Body of pancreas (tissue), 4 donors: ENCODE measurements around the gene MPHOSPH6. TPM values are rescaled to one million over a fixed set of nuclear protein-coding genes. Genes with fewer than 3 reads are reported as not detected.

ENCODE experiments used
- ATAC-seq: fragments of 150-250 bp; one replicate; pipeline ENCODE4 v1.9.1; 2016
- DNase-seq, 4 donors: peaks; one replicate each; pipeline ENCODE4 v3.0.0-alpha.2; 2019
- H3K27ac ChIP-seq, 4 donors: fragments of 200-600 bp; sonication (generic); 1 replicate in 3 of 4; 2 replicates in 1 of 4; pipeline versions ENCODE4 v1.5.1 to v1.6.1; 2016 to 2019; ENCODE audit warnings: mild to moderate bottlenecking in 1 of 4, mixed read lengths in 1 of 4, moderate library complexity in 1 of 4
- H3K27me3 ChIP-seq, 2 donors: fragments of 200-600 bp; sonication (generic); one replicate each; pipeline ENCODE4 v1.6.0; 2016; ENCODE audit warnings: mild to moderate bottlenecking in 1 of 2
- H3K36me3 ChIP-seq, 2 donors: fragments of 200-600 bp; sonication (generic); replicated peaks in 1 of 2; 2 replicates each; pipeline ENCODE4 v1.5.1; 2016; ENCODE audit warnings: low read depth in 2 of 2; ENCODE audit not compliant: insufficient read depth in 1 of 2
- H3K4me1 ChIP-seq: fragments of 200-600 bp; sonication (generic); one replicate; pipeline ENCODE4 v1.6.0; 2016
- H3K4me3 ChIP-seq, 2 donors: fragments of 200-600 bp; sonication (generic); 1 replicate in 1 of 2; 2 replicates in 1 of 2; pipeline ENCODE4 v1.5.1; 2016 to 2019
- H3K9me3 ChIP-seq, 3 donors: fragments of 200-600 bp; sonication (generic); 1 replicate in 2 of 3; 2 replicates in 1 of 3; pipeline ENCODE4 v1.5.1; 2016
- POLR2A ChIP-seq, 3 donors: fragments of 450-650 bp; IDR thresholded peaks; one replicate each; pipeline ENCODE4 v1.6.1; 2016; ENCODE audit warnings: antibody characterized with exemption in 3 of 3, mild to moderate bottlenecking in 2 of 3
- WGBS, 2 donors: methylation state at CpG; one replicate each; pipeline ENCODE4 v1.1.5; 2017; 5-methylcytosine and 5-hydroxymethylcytosine counted together
- intact Hi-C: fragments of 100-400 bp; cut with DNase I; formaldehyde crosslinking; loops from one replicate; pipeline ENCODE4 v1.15.1; 2023
- total RNA-seq, 2 donors: library from RNA; depleted of rRNA; stranded (reverse); fragments of >200 nt; gene quantifications; one replicate each; pipeline ENCODE4 v1.1.0, GENCODE V29; 2016
- TF ChIP-seq, protein P1 (sequence below), 7 experiments: fragments of 450-650 bp in 4 of 7; fragments of 200-600 bp in 3 of 7; sonication (generic) in 3 of 7; IDR thresholded peaks; one replicate each; pipeline ENCODE4 v1.5.1; 2016 to 2019; ENCODE audit warnings: antibody characterized with exemption in 7 of 7

MPHOSPH6 gene
- total RNA-seq, 2 donors from 2014 or later: 13.5 to 21.0 TPM

DNA sequence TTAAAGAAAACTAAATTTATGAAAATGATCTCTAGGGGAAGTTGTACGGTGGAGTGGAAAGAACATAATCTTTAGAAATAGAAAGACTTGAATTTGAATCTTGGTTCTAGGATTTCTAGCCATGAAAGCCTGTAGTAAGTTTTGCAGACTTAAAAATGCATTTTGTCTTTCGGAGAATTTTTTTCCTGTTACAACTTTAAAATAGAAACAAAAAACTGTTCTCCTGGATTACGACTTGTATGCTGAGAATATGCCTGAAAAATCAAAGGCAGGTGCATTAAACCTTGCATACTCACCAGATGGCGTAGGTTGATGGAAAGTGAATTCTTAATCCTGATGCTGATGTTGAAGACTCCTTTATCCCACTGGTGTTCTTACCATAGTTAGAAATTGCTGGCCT is 7.5 kb upstream of the MPHOSPH6 start:
- ATAC-seq (no peak), DNase-seq (no peak)
- intact Hi-C loops: no loop called here
- no peak overlapping the region for H3K27ac ChIP-seq
- no peaks in the 10 kb centered on the region for H3K27me3 ChIP-seq
- TF ChIP-seq, protein P1, sequence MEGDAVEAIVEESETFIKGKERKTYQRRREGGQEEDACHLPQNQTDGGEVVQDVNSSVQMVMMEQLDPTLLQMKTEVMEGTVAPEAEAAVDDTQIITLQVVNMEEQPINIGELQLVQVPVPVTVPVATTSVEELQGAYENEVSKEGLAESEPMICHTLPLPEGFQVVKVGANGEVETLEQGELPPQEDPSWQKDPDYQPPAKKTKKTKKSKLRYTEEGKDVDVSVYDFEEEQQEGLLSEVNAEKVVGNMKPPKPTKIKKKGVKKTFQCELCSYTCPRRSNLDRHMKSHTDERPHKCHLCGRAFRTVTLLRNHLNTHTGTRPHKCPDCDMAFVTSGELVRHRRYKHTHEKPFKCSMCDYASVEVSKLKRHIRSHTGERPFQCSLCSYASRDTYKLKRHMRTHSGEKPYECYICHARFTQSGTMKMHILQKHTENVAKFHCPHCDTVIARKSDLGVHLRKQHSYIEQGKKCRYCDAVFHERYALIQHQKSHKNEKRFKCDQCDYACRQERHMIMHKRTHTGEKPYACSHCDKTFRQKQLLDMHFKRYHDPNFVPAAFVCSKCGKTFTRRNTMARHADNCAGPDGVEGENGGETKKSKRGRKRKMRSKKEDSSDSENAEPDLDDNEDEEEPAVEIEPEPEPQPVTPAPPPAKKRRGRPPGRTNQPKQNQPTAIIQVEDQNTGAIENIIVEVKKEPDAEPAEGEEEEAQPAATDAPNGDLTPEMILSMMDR (IDR thresholded peaks at IDR 0.05): no peak
- TF ChIP-seq POLR2A (IDR thresholded peaks at IDR 0.05): no peak
- no peaks in the 10 kb centered on the region for H3K36me3 ChIP-seq
- H3K4me1 ChIP-seq: no peaks in the 10 kb centered on the region
- no peaks in the 10 kb centered on the region for H3K9me3 ChIP-seq
- no peak overlapping the region for H3K4me3 ChIP-seq
- WGBS, 2 donors: 81 to 85% methylated on average over 4 of the region's 4 CpGs

DNA sequence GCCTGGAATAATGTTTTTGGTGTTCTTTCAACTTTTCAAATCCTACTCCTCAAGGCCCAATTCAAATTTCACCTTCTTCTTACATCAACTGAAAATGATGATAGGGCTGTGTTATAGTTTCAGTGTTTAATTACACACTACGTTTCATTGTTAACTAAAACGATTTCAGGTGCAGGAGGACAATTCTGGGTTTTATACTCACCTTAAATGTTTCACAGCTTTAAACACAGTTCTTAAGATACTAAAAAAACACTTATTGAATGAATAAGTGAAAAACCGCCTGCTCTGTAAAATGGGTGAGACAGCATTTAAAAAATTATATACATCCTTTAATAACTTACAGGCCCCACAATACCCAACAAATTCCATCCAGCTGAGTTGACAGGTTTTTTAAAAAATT is 6.2 kb upstream of the MPHOSPH6 start:
- no peak for DNase-seq
- ATAC-seq: no peak
- Histone ChIP-seq H3K27ac (no peak overlapping the region), H3K4me1 (no peaks in the 10 kb centered on the region), H3K4me3 (no peak overlapping the region), H3K27me3 (no peaks in the 10 kb centered on the region), H3K36me3 (no peaks in the 10 kb centered on the region), H3K9me3 (no peaks in the 10 kb centered on the region)
- intact Hi-C loops: no loop called here
- TF ChIP-seq, protein P1 (IDR thresholded peaks at IDR 0.05): no peak
- WGBS, 2 donors: 75 to 76% methylated on average over 3 of the region's 3 CpGs

DNA sequence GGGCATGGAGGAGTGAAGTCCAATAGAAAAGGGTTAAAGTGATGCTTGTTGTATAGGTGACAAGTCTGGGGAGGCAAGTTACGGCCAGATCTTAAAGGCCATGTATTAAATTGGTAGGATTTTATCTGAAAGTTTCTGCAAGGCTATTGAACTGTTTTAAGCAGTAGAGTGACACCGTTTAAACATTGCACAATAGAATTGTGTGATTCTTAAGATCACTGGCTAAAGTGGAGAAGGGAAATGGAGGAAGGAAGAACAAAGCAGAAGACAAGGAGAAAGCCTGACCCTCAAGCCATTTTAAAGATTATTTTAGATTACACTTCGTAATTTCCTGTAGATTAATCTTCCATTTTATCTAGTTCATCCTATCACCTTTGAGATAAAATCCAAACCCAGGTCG is 5.6 kb upstream of the MPHOSPH6 start:
- Histone ChIP-seq H3K9me3 (no peaks in the 10 kb centered on the region), H3K36me3 (no peaks in the 10 kb centered on the region), H3K4me1 (peaks cover under 1% of the 10 kb centered on the region), H3K27me3 (no peaks in the 10 kb centered on the region), H3K4me3 (no peak overlapping the region), H3K27ac (no peak overlapping the region)
- ATAC-seq (no peak), DNase-seq (no peak)
- intact Hi-C loops: no loop called here
- 53 to 61% methylated on average over 4 of the region's 4 CpGs for WGBS, 2 donors
- TF ChIP-seq POLR2A (IDR thresholded peaks at IDR 0.05): no peak
- TF ChIP-seq, protein P1 (IDR thresholded peaks at IDR 0.05): no peak

DNA sequence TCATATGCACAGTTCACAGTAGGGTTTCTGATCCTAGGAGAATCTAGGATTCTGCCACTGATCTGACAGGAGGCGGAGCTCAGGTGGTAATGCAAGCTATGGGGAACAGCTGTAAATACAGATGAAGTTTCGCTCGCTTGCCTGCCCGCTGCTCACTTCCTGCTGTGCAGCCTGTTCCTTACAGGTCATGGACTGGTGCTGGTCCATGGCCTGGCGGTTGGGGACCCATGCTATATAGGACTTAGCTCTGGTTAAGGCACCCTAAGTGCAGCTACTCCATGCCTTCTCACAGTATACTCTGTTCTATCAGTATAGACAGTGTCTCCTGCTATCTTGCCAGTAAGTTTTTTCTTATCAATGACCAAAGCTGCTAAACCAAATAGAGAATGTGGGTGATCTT is 2.4 kb downstream of the MPHOSPH6 start:
- H3K27ac ChIP-seq: no peak overlapping the region
- DNase-seq: no peak
- no peak overlapping the region for H3K4me3 ChIP-seq
- TF ChIP-seq, protein P1 (IDR thresholded peaks at IDR 0.05): no peak
- TF ChIP-seq POLR2A (IDR thresholded peaks at IDR 0.05): no peak
- peaks cover 0 to 2% of the 10 kb centered on the region in 2 donors for H3K36me3 ChIP-seq
- no peak for ATAC-seq
- intact Hi-C loops: no loop called here
- 96 to 97% methylated on average over 5 of the region's 5 CpGs for WGBS, 2 donors
- no peaks in the 10 kb centered on the region for H3K9me3 ChIP-seq
- peaks cover 20% of the 10 kb centered on the region for H3K4me1 ChIP-seq
- H3K27me3 ChIP-seq: no peaks in the 10 kb centered on the region

DNA sequence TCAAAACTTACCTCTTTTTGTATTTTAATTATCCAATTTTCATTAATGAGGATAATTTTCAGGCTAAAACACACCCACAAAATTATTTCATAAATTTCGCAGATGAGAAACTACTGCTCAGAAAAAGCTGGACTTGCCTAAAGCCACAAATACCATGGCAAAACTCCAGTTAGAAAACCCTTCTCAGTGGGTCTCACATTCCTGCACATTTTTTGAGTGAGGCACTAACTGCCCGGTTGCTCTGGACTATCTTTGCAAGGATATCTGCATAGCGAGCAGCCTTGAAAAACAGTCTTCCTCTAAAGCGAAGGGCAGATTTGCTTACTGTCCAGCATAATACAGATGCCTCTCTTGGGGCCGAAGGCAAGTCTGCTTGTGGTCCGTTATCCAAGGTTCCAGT is 9.8 kb downstream of the MPHOSPH6 start:
- Histone ChIP-seq H3K4me1 (no peaks in the 10 kb centered on the region), H3K27ac (no peak overlapping the region), H3K36me3 (peaks cover 0 to 13% of the 10 kb centered on the region in 2 donors), H3K27me3 (no peaks in the 10 kb centered on the region), H3K9me3 (no peaks in the 10 kb centered on the region), H3K4me3 (no peak overlapping the region)
- no peak for ATAC-seq
- TF ChIP-seq POLR2A (IDR thresholded peaks at IDR 0.05): no peak
- TF ChIP-seq, protein P1 (IDR thresholded peaks at IDR 0.05): no peak
- no peak for DNase-seq
- 79 to 95% methylated on average over 6 of the region's 6 CpGs for WGBS, 2 donors
- intact Hi-C loops: no loop called here
